ENCODE results near the gene SLC6A1. TPM values are rescaled to one million over a fixed set of nuclear protein-coding genes. Genes with fewer than 3 reads are reported as not detected.

SLC6A1 gene
- total RNA-seq, 1 donor from 2014 or later: 26.7 TPM

GRCh38 chr3:10992943-10993728 is 588 bp downstream of the SLC6A1 start:
- no peak for DNase-seq (ENCODE audit: low spot score)

GRCh38 chr3:10993729-10994065 is 1.1 kb downstream of the SLC6A1 start:
- DNase-seq (ENCODE audit: low spot score): no peak

- no peak for DNase-seq (ENCODE audit: low spot score)
These were observed 1.8 kb downstream of the SLC6A1 start for GRCh38 chr3:10994306-10994705.

- no peak for DNase-seq (ENCODE audit: low spot score)
These were observed 3.3 kb downstream of the SLC6A1 start for GRCh38 chr3:10995871-10996270.

- no peak for DNase-seq (ENCODE audit: low spot score)
These were observed 3.9 kb downstream of the SLC6A1 start for GRCh38 chr3:10996345-10997013.

GRCh38 chr3:10997196-10997595 is 4.6 kb downstream of the SLC6A1 start:
- DNase-seq (ENCODE audit: low spot score): no peak

- no peak for DNase-seq (ENCODE audit: low spot score)
These were observed 6.0 kb downstream of the SLC6A1 start for GRCh38 chr3:10998542-10998941.

GRCh38 chr3:10999221-11000107 is 6.9 kb downstream of the SLC6A1 start:
- no peak for DNase-seq (ENCODE audit: low spot score)

- DNase-seq (ENCODE audit: low spot score): no peak
These were observed 8.0 kb downstream of the SLC6A1 start for GRCh38 chr3:11000528-11000927.

GRCh38 chr3:11001020-11001657 is 8.6 kb downstream of the SLC6A1 start:
- DNase-seq (ENCODE audit: low spot score): no peak

- no peak for DNase-seq (ENCODE audit: low spot score)
These were observed 9.1 kb downstream of the SLC6A1 start for GRCh38 chr3:11001658-11002021.

- no peak for DNase-seq (ENCODE audit: low spot score)
These were observed 9.8 kb downstream of the SLC6A1 start for GRCh38 chr3:11002371-11002807.

- DNase-seq (ENCODE audit: low spot score): no peak
These were observed 12.0 kb downstream of the SLC6A1 start for GRCh38 chr3:11004563-11004962.

GRCh38 chr3:11005686-11006256 is 13.2 kb downstream of the SLC6A1 start:
- no peak for DNase-seq (ENCODE audit: low spot score)

GRCh38 chr3:11006986-11007933 is 14.7 kb downstream of the SLC6A1 start:
- no peak for DNase-seq (ENCODE audit: low spot score)

GRCh38 chr3:11009898-11010297 is 17.4 kb downstream of the SLC6A1 start:
- no peak for DNase-seq (ENCODE audit: low spot score)

GRCh38 chr3:11010426-11011165 is 18.0 kb downstream of the SLC6A1 start:
- DNase-seq (ENCODE audit: low spot score): no peak

GRCh38 chr3:11014253-11014652 is 21.7 kb downstream of the SLC6A1 start:
- DNase-seq (ENCODE audit: low spot score): no peak

GRCh38 chr3:11014752-11015151 is 22.2 kb downstream of the SLC6A1 start:
- no peak for DNase-seq (ENCODE audit: low spot score)

GRCh38 chr3:11015369-11015768 is 22.8 kb downstream of the SLC6A1 start:
- no peak for DNase-seq (ENCODE audit: low spot score)

Measured in umbilical cord (tissue), 2 donors.